Esophagus muscularis mucosa (tissue), 4 donors: ENCODE data around the gene RPS6KA5. TPM values are rescaled to one million over a fixed set of nuclear protein-coding genes. Genes with fewer than 3 reads are reported as not detected.

Experiments
- DNase-seq: peaks from one replicate; pipeline ENCODE4 v3.0.0-alpha.2; 2017; ENCODE audit errors: extremely low spot score
- H3K27ac ChIP-seq, 4 donors: fragments of 200-600 bp; sonication (generic); replicated peaks in 1 of 4; 1 replicate in 3 of 4; 2 replicates in 1 of 4; pipeline ENCODE4 v1.5.1; 2016 to 2019; ENCODE audit warnings: mild to moderate bottlenecking in 1 of 4
- H3K27me3 ChIP-seq, 4 donors: fragments of 200-600 bp; sonication (generic); one replicate each; pipeline versions ENCODE4 v1.5.1 to v1.6.0; 2016 to 2019
- H3K36me3 ChIP-seq, 4 donors: fragments of 200-600 bp; sonication (generic); one replicate each; pipeline ENCODE4 v1.5.1; 2016 to 2019
- H3K4me1 ChIP-seq, 4 donors: fragments of 200-600 bp; sonication (generic); one replicate each; pipeline ENCODE4 v1.5.1; 2016 to 2019
- H3K4me3 ChIP-seq, 4 donors: fragments of 200-600 bp; sonication (generic); 1 replicate in 2 of 4; 2 replicates in 2 of 4; pipeline ENCODE4 v1.5.1; 2016 to 2019; ENCODE audit warnings: mild to moderate bottlenecking in 4 of 4, moderate library complexity in 1 of 4
- H3K9me3 ChIP-seq, 4 donors: fragments of 200-600 bp; sonication (generic); 1 replicate in 3 of 4; 2 replicates in 1 of 4; pipeline ENCODE4 v1.5.1; 2016 to 2019
- CTCF ChIP-seq, 3 experiments: fragments of 200-600 bp in 2 of 3; fragments of 450-650 bp in 1 of 3; sonication (generic) in 2 of 3; IDR thresholded peaks; one replicate each; pipeline ENCODE4 v1.5.1; 2017 to 2019; ENCODE audit warnings: antibody characterized with exemption in 3 of 3, mild to moderate bottlenecking in 2 of 3, moderate library complexity in 1 of 3
- EP300 ChIP-seq: sonication (generic); formaldehyde crosslinking; IDR thresholded peaks from one replicate; pipeline ENCODE4 v1.6.1; 2017; ENCODE audit warnings: antibody characterized with exemption
- POLR2A ChIP-seq: fragments of 450-650 bp; IDR thresholded peaks from one replicate; pipeline ENCODE4 v1.6.1; 2017; ENCODE audit warnings: antibody characterized with exemption, moderate library complexity, mild to moderate bottlenecking, low read depth
- POLR2AphosphoS5 ChIP-seq, 2 donors: sonication (generic); formaldehyde crosslinking; IDR thresholded peaks; one replicate each; pipeline ENCODE4 v1.6.1; 2017; ENCODE audit warnings: antibody characterized with exemption in 2 of 2
- WGBS: methylation state at CpG from one replicate; pipeline ENCODE4 v1.1.5; 2018; 5-methylcytosine and 5-hydroxymethylcytosine counted together
- intact Hi-C: fragments of 100-400 bp; cut with DNase I; formaldehyde crosslinking; loops from one replicate; pipeline ENCODE4 v1.15.1; 2023
- total RNA-seq, 4 donors: library from RNA; depleted of rRNA; stranded (reverse); fragments of >200 nt; gene quantifications; one replicate each; pipeline versions ENCODE4 v1.1.0 to v1.2.1, GENCODE V29; 2016

Gene RPS6KA5
- total RNA-seq, 4 donors from 2014 or later: 30.8 to 40.6 (median 35.0) TPM

GRCh38 chr14:90990141-90990540, 70.3 kb downstream of the RPS6KA5 start:
- no peak overlapping the region for H3K4me3 ChIP-seq
- no peaks in the 10 kb centered on the region for H3K36me3 ChIP-seq
- H3K27ac ChIP-seq: no peak overlapping the region
- 90% methylated on average over 3 of the region's 3 CpGs for WGBS
- H3K27me3 ChIP-seq: no peaks in the 10 kb centered on the region
- TF ChIP-seq POLR2A: no peak
- TF ChIP-seq EP300: no peak
- no peak for TF ChIP-seq POLR2AphosphoS5 (IDR thresholded peaks at IDR 0.05)
- TF ChIP-seq CTCF (IDR thresholded peaks at IDR 0.05): no peak
- H3K4me1 ChIP-seq: peaks cover 0 to 20% (median 17%) of the 10 kb centered on the region in 4 donors
- no peaks in the 10 kb centered on the region for H3K9me3 ChIP-seq
- no peak for DNase-seq
- intact Hi-C loops: no loop called here

GRCh38 chr14:90987140-90987539, 73.3 kb downstream of the RPS6KA5 start:
- Histone ChIP-seq H3K4me3 (no peak overlapping the region), H3K27ac (no peak overlapping the region), H3K36me3 (no peaks in the 10 kb centered on the region), H3K9me3 (no peaks in the 10 kb centered on the region), H3K27me3 (no peaks in the 10 kb centered on the region), H3K4me1 (peaks cover 0 to 22% (median 19%) of the 10 kb centered on the region in 4 donors)
- 41% methylated on average over 1 of the region's 1 CpG for WGBS
- no peak for DNase-seq
- intact Hi-C loops: no loop called here
- TF ChIP-seq POLR2AphosphoS5 (IDR thresholded peaks at IDR 0.05): no peak
- TF ChIP-seq CTCF (IDR thresholded peaks at IDR 0.05): no peak
- TF ChIP-seq POLR2A: no peak
- no peak for TF ChIP-seq EP300

GRCh38 chr14:90986510-90986909, 73.9 kb downstream of the RPS6KA5 start:
- no peaks in the 10 kb centered on the region for H3K36me3 ChIP-seq
- intact Hi-C loops: no loop called here
- no peak overlapping the region for H3K4me3 ChIP-seq
- no peak for TF ChIP-seq POLR2AphosphoS5 (IDR thresholded peaks at IDR 0.05)
- TF ChIP-seq POLR2A: no peak
- TF ChIP-seq EP300: no peak
- no peak for TF ChIP-seq CTCF (IDR thresholded peaks at IDR 0.05)
- peak overlapping the region in 1 of 4 donors; percentile 17 for H3K27ac ChIP-seq
- H3K27me3 ChIP-seq: no peaks in the 10 kb centered on the region
- peaks cover 0 to 22% (median 19%) of the 10 kb centered on the region in 4 donors for H3K4me1 ChIP-seq
- no peaks in the 10 kb centered on the region for H3K9me3 ChIP-seq
- 75% methylated on average over 1 of the region's 1 CpG for WGBS
- DNase-seq: no peak

- Histone ChIP-seq H3K9me3 (no peaks in the 10 kb centered on the region), H3K4me1 (peaks cover 0 to 24% (median 19%) of the 10 kb centered on the region in 4 donors), H3K27ac (peak overlapping the region in 1 of 4 donors; percentile 30), H3K27me3 (no peaks in the 10 kb centered on the region), H3K4me3 (no peak overlapping the region), H3K36me3 (no peaks in the 10 kb centered on the region)
- intact Hi-C loops: no loop called here
- 8% methylated on average over 1 of the region's 1 CpG for WGBS
- no peak for TF ChIP-seq EP300
- no peak for TF ChIP-seq POLR2AphosphoS5 (IDR thresholded peaks at IDR 0.05)
- TF ChIP-seq POLR2A: no peak
- DNase-seq: no peak
Observed at GRCh38 chr14:90985601-90986242, 74.7 kb downstream of the RPS6KA5 start.

GRCh38 chr14:90983560-90983959, 76.9 kb downstream of the RPS6KA5 start:
- no peak for TF ChIP-seq POLR2AphosphoS5 (IDR thresholded peaks at IDR 0.05)
- WGBS: 88% methylated on average over 4 of the region's 4 CpGs
- Histone ChIP-seq H3K4me1 (peaks cover 0 to 45% (median 37%) of the 10 kb centered on the region in 4 donors), H3K4me3 (no peak overlapping the region), H3K27me3 (no peaks in the 10 kb centered on the region), H3K27ac (no peak overlapping the region), H3K36me3 (no peaks in the 10 kb centered on the region), H3K9me3 (no peaks in the 10 kb centered on the region)
- DNase-seq: no peak
- intact Hi-C loops: no loop called here
